GM21619 (cell line): Measurements from ENCODE around the gene ABHD17C.
"Not testable (repeated sequence)": the region's sequence is repeated elsewhere in the genome, so short reads cannot be mapped to it uniquely, and the experiment has no call there.

Source experiments
- ATAC-seq: cut with Tn5 transposase; IDR thresholded peaks from one replicate; pipeline ENCODE4 v1.9.1; 2021; ENCODE audit not compliant: unreplicated experiment

ABHD17C gene

GRCh38 chr15:80760960-80761359 is 65.8 kb downstream of the ABHD17C start:
- no peak for ATAC-seq

GRCh38 chr15:80761754-80762153 is 66.6 kb downstream of the ABHD17C start:
- ATAC-seq: no peak

- not testable (repeated sequence) for ATAC-seq
Measured at GRCh38 chr15:80763235-80763634, 68.1 kb downstream of the ABHD17C start.

GRCh38 chr15:80764535-80764934 is 69.4 kb downstream of the ABHD17C start:
- no peak for ATAC-seq

GRCh38 chr15:80766275-80766674 is 71.2 kb downstream of the ABHD17C start:
- ATAC-seq: no peak

- ATAC-seq: no peak
Measured at GRCh38 chr15:80768158-80768557, 73.0 kb downstream of the ABHD17C start.

GRCh38 chr15:80769153-80769828 is 74.2 kb downstream of the ABHD17C start:
- no peak for ATAC-seq

GRCh38 chr15:80769829-80770705 is 75.0 kb downstream of the ABHD17C start:
- ATAC-seq: no peak

GRCh38 chr15:80773122-80773551 is 78.0 kb downstream of the ABHD17C start:
- ATAC-seq: no peak

GRCh38 chr15:80773792-80774352 is 78.8 kb downstream of the ABHD17C start:
- no peak for ATAC-seq

GRCh38 chr15:80774486-80774885 is 79.4 kb downstream of the ABHD17C start:
- ATAC-seq: no peak

GRCh38 chr15:80775338-80775737 is 80.2 kb downstream of the ABHD17C start:
- ATAC-seq: no peak

GRCh38 chr15:80776420-80777045 is 81.4 kb downstream of the ABHD17C start:
- ATAC-seq: no peak

GRCh38 chr15:80777137-80777536 is 82.0 kb downstream of the ABHD17C start:
- ATAC-seq: no peak

GRCh38 chr15:80777826-80778620 is 82.9 kb downstream of the ABHD17C start:
- no peak for ATAC-seq

- ATAC-seq: no peak
Measured at GRCh38 chr15:80778621-80778963, 83.5 kb downstream of the ABHD17C start.

GRCh38 chr15:80778964-80779657 is 84.0 kb downstream of the ABHD17C start, which contains the start of gene CEMIP:
Gene CEMIP, plus strand, starts transcription at chr15:80779370. Its CDS starts 94,510 bp downstream, at chr15:80873880.
- ATAC-seq: no peak

GRCh38 chr15:80779658-80780415 is 84.7 kb downstream of the ABHD17C start:
- ATAC-seq: no peak
